ENCODE data around the gene CDK2AP2.

- TF ChIP-seq, protein P1, sequence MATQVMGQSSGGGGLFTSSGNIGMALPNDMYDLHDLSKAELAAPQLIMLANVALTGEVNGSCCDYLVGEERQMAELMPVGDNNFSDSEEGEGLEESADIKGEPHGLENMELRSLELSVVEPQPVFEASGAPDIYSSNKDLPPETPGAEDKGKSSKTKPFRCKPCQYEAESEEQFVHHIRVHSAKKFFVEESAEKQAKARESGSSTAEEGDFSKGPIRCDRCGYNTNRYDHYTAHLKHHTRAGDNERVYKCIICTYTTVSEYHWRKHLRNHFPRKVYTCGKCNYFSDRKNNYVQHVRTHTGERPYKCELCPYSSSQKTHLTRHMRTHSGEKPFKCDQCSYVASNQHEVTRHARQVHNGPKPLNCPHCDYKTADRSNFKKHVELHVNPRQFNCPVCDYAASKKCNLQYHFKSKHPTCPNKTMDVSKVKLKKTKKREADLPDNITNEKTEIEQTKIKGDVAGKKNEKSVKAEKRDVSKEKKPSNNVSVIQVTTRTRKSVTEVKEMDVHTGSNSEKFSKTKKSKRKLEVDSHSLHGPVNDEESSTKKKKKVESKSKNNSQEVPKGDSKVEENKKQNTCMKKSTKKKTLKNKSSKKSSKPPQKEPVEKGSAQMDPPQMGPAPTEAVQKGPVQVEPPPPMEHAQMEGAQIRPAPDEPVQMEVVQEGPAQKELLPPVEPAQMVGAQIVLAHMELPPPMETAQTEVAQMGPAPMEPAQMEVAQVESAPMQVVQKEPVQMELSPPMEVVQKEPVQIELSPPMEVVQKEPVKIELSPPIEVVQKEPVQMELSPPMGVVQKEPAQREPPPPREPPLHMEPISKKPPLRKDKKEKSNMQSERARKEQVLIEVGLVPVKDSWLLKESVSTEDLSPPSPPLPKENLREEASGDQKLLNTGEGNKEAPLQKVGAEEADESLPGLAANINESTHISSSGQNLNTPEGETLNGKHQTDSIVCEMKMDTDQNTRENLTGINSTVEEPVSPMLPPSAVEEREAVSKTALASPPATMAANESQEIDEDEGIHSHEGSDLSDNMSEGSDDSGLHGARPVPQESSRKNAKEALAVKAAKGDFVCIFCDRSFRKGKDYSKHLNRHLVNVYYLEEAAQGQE (IDR thresholded peaks at IDR 0.05; ENCODE audit: unreplicated experiment), result no peak
- TF ChIP-seq EZH2 (IDR thresholded peaks at IDR 0.05; ENCODE audit: low read depth, unreplicated experiment) (no peak), EZH2phosphoT487 (IDR thresholded peaks at IDR 0.05; ENCODE audit: unreplicated experiment) (no peak), CTCF (conservative IDR thresholded peaks at IDR 0.05; ENCODE audit: low read depth in 2 of 2) (no peak), POLR2AphosphoS5 (IDR thresholded peaks at IDR 0.05; ENCODE audit: low read depth) (no peak), CREB1 (CRISPR knock-in tag; IDR thresholded peaks at IDR 0.05; ENCODE audit: low read depth) (no peak), JUNB (IDR thresholded peaks at IDR 0.05; ENCODE audit: unreplicated experiment) (no peak)
Observed at GRCh38 chr11:67503119-67504004, 4.6 kb downstream of the CDK2AP2 start.

Measured in GM23338 (cell line).